ENCODE data around the gene LAPTM4A.

The LAPTM4A gene

GRCh38 chr2:19987936-19988335 is 63.5 kb downstream of the LAPTM4A start:
- DNase-seq (ENCODE audit: low read depth): peak; percentile 33
- H3K4me3 ChIP-seq (ENCODE audit: low read depth, low read length): peak overlapping the region; percentile 89
- TF ChIP-seq POLR2A (IDR thresholded peaks at IDR 0.05; ENCODE audit: extremely low read depth, insufficient read length) (no peak), MAX (IDR thresholded peaks at IDR 0.05; ENCODE audit: low read depth, low read length) (no peak), MYC (IDR thresholded peaks at IDR 0.05; ENCODE audit: low read depth, low read length) (no peak), CTCF (IDR thresholded peaks at IDR 0.05; ENCODE audit: low read depth, low read length) (no peak)

Data from NB4 (cell line).